H1 (cell line): ENCODE results near the gene GLTP.

Source experiments
- RNF2 ChIP-seq: fragments of 200-900, 300-1000 bp; sonication (generic); IDR thresholded peaks from 2 replicates; pipeline ENCODE4 v1.7.1; 2016; ENCODE audit warnings: borderline replicate concordance, low read depth, mild to moderate bottlenecking, antibody characterized with exemption, low read length; ENCODE audit not compliant: poor library complexity, severe bottlenecking; ENCODE audit errors: missing control alignments
- SP4 ChIP-seq: IDR thresholded peaks from 2 replicates; pipeline ENCODE4 v1.6.1; 2012; ENCODE audit warnings: low read length, inconsistent platforms
- TF ChIP-seq, protein P1 (sequence below), 3 experiments: IDR thresholded peaks; 1 replicate in 2 of 3; 2 replicates in 1 of 3; pipeline versions ENCODE4 v1.5.1 to v1.6.1; 2011; ENCODE audit warnings: low read length in 3 of 3, mild to moderate bottlenecking in 3 of 3, inconsistent platforms in 2 of 3, low read depth in 1 of 3, moderate library complexity in 1 of 3; ENCODE audit not compliant: insufficient read depth in 1 of 3; ENCODE audit errors: control extremely low read depth in 1 of 3

DNA sequence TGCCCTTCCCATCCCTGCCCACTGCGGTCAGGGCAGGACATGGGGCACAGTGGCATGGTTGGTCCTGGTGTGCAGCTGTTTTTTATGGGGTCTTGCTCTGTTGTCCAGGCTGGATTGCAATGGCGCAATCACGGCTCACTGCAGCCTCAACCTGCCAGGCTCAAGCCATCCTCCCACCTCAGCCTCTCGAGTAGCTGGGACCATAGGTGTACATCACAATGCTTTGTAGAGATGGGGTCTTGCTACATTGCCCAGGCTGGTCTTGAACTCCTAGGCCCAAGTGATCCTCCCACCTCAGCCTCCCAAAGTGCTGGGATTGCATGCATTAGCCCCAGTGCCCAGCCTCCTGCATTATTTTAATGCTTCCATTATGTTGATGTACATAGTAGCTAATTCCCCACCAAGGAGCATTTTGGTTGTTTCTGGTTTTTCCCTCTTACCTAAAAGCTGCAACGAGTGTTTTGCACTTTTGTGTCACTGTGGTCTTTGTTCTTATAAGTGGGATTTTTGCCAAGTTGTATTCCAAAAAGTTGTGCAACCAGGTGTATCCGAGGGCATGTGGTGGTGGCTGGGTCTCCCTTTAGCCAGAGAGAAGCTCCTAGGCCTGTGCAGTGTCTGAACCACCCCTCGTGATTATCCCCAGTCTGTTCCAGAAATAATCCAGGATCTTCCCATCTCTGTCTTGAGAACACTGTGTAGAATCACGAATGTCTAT lies 30.1 kb upstream of the GLTP start:
- TF ChIP-seq SP4 (no peak), RNF2 (no peak)
- TF ChIP-seq, protein P1, sequence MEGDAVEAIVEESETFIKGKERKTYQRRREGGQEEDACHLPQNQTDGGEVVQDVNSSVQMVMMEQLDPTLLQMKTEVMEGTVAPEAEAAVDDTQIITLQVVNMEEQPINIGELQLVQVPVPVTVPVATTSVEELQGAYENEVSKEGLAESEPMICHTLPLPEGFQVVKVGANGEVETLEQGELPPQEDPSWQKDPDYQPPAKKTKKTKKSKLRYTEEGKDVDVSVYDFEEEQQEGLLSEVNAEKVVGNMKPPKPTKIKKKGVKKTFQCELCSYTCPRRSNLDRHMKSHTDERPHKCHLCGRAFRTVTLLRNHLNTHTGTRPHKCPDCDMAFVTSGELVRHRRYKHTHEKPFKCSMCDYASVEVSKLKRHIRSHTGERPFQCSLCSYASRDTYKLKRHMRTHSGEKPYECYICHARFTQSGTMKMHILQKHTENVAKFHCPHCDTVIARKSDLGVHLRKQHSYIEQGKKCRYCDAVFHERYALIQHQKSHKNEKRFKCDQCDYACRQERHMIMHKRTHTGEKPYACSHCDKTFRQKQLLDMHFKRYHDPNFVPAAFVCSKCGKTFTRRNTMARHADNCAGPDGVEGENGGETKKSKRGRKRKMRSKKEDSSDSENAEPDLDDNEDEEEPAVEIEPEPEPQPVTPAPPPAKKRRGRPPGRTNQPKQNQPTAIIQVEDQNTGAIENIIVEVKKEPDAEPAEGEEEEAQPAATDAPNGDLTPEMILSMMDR (IDR thresholded peaks at IDR 0.05; ENCODE audit: control extremely low read depth in 1 of 3, insufficient read depth in 1 of 3, low read depth in 1 of 3, low read length in 3 of 3), result no peak
